Loucy (cell line): Measurements from ENCODE around the gene MYO18A.

Experiments
- H2AFZ ChIP-seq: fragments of 200-600 bp; sonication (generic); 2 replicates; pipeline ENCODE4 v1.6.0; 2016; ENCODE audit warnings: antibody characterized with exemption, mild to moderate bottlenecking, low read length, moderate library complexity
- H3F3A ChIP-seq: fragments of 200-600 bp; 2 replicates; pipeline ENCODE4 v1.6.0; 2016; ENCODE audit warnings: antibody characterized with exemption, low read depth, mild to moderate bottlenecking
- H3K27me3 ChIP-seq: fragments of 200-600 bp; sonication (generic); 2 replicates; pipeline ENCODE4 v1.6.1; 2014; ENCODE audit warnings: low read length, mild to moderate bottlenecking; ENCODE audit not compliant: insufficient read depth, poor library complexity, severe bottlenecking
- H3K36me3 ChIP-seq: fragments of 200-600 bp; sonication (generic); 2 replicates; pipeline ENCODE4 v1.6.1; 2016; ENCODE audit warnings: low read length; ENCODE audit not compliant: insufficient read depth
- H3K4me1 ChIP-seq: fragments of 200-600 bp; sonication (generic); 2 replicates; pipeline ENCODE4 v1.5.1; 2014; ENCODE audit warnings: low read length, mild to moderate bottlenecking; ENCODE audit not compliant: insufficient read depth, poor library complexity, severe bottlenecking
- H3K4me2 ChIP-seq: fragments of 200-600 bp; sonication (generic); 2 replicates; pipeline ENCODE4 v1.6.0; 2014; ENCODE audit warnings: antibody characterized with exemption, low read length, low read depth, mild to moderate bottlenecking; ENCODE audit not compliant: poor library complexity, severe bottlenecking
- H3K4me3 ChIP-seq: fragments of 200-600 bp; sonication (generic); 2 replicates; pipeline ENCODE4 v1.5.1; 2014; ENCODE audit warnings: low read length, mild to moderate bottlenecking, mixed read lengths; ENCODE audit not compliant: poor library complexity, severe bottlenecking
- H3K79me2 ChIP-seq: fragments of 200-600 bp; sonication (generic); 2 replicates; pipeline ENCODE4 v1.6.1; 2014; ENCODE audit warnings: low read length; ENCODE audit not compliant: insufficient read depth
- H3K9ac ChIP-seq: fragments of 200-600 bp; sonication (generic); 2 replicates; pipeline ENCODE4 v1.6.0; 2014; ENCODE audit warnings: mild to moderate bottlenecking, low read depth, low read length, moderate library complexity; ENCODE audit not compliant: poor library complexity, severe bottlenecking
- H3K9me2 ChIP-seq: fragments of 200-600 bp; sonication (generic); replicated peaks from 2 replicates; pipeline ENCODE4 v1.6.1; 2016; ENCODE audit warnings: low read depth, low read length, mixed read lengths
- H3K9me3 ChIP-seq: fragments of 200-600 bp; sonication (generic); 2 replicates; pipeline ENCODE4 v1.6.1; 2014; ENCODE audit warnings: mild to moderate bottlenecking, antibody characterized with exemption, low read length, low read depth; ENCODE audit not compliant: insufficient read depth
- H4K20me1 ChIP-seq: fragments of 200-600 bp; sonication (generic); 2 replicates; pipeline ENCODE4 v1.6.0; 2014; ENCODE audit warnings: antibody characterized with exemption, low read length, mild to moderate bottlenecking; ENCODE audit not compliant: insufficient read depth, poor library complexity, severe bottlenecking
- EZH2phosphoT487 ChIP-seq: fragments of 200-600 bp; IDR thresholded peaks from 2 replicates; pipeline ENCODE4 v1.6.1; 2018; ENCODE audit warnings: antibody characterized with exemption, mild to moderate bottlenecking, moderate library complexity, borderline replicate concordance
- TF ChIP-seq, protein P1 (sequence below): fragments of 200-600 bp; sonication (generic); conservative IDR thresholded peaks from 2 replicates; pipeline ENCODE4 v1.5.1; 2014; ENCODE audit warnings: mild to moderate bottlenecking, antibody characterized with exemption, low read length

MYO18A gene

GRCh38 chr17:29119265-29119664 is 60.9 kb downstream of the MYO18A start:
- no peak overlapping the region for H3K9ac ChIP-seq
- peaks cover 27% of the 10 kb centered on the region for H3K79me2 ChIP-seq
- H3K27me3 ChIP-seq, result no peaks in the 10 kb centered on the region
- no peak overlapping the region for H3K4me3 ChIP-seq
- H3K36me3 ChIP-seq, result peaks cover 87% of the 10 kb centered on the region; the same call in 1 of the 2 replicates
- no peaks in the 10 kb centered on the region for H3K9me3 ChIP-seq
- TF ChIP-seq, protein P1, sequence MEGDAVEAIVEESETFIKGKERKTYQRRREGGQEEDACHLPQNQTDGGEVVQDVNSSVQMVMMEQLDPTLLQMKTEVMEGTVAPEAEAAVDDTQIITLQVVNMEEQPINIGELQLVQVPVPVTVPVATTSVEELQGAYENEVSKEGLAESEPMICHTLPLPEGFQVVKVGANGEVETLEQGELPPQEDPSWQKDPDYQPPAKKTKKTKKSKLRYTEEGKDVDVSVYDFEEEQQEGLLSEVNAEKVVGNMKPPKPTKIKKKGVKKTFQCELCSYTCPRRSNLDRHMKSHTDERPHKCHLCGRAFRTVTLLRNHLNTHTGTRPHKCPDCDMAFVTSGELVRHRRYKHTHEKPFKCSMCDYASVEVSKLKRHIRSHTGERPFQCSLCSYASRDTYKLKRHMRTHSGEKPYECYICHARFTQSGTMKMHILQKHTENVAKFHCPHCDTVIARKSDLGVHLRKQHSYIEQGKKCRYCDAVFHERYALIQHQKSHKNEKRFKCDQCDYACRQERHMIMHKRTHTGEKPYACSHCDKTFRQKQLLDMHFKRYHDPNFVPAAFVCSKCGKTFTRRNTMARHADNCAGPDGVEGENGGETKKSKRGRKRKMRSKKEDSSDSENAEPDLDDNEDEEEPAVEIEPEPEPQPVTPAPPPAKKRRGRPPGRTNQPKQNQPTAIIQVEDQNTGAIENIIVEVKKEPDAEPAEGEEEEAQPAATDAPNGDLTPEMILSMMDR, result no peak
- no peaks in the 10 kb centered on the region for H3K4me1 ChIP-seq
- H4K20me1 ChIP-seq, result peaks cover 66% of the 10 kb centered on the region
- no peaks in the 10 kb centered on the region for H3K9me2 ChIP-seq
- no peak overlapping the region for H3K4me2 ChIP-seq
- H2AFZ ChIP-seq, result no peak overlapping the region
- 0 out of 2 replicates have a peak, but pooled peaks cover 4% of the 10 kb centered on the region for H3F3A ChIP-seq

- peaks cover 5% of the 10 kb centered on the region; the same call in 1 of the 2 replicates for H3K79me2 ChIP-seq
- no peak for TF ChIP-seq EZH2phosphoT487
- TF ChIP-seq, protein P1, result peak; percentile 91
These were observed 63.1 kb downstream of the MYO18A start for GRCh38 chr17:29116804-29117753.

GRCh38 chr17:29115961-29116803 is 64.0 kb downstream of the MYO18A start:
- Histone ChIP-seq H3F3A (0 out of 2 replicates have a peak, but pooled peaks cover 4% of the 10 kb centered on the region), H3K4me1 (no peaks in the 10 kb centered on the region), H3K4me3 (no peak overlapping the region), H3K27me3 (no peaks in the 10 kb centered on the region), H3K9ac (no peak overlapping the region), H3K36me3 (peaks cover 94% of the 10 kb centered on the region; the same call in 1 of the 2 replicates), H2AFZ (no peak overlapping the region), H3K9me3 (no peaks in the 10 kb centered on the region), H3K79me2 (no peaks in the 10 kb centered on the region; the same call in 1 of the 2 replicates), H3K4me2 (no peak overlapping the region), H4K20me1 (peaks cover 47% of the 10 kb centered on the region), H3K9me2 (no peaks in the 10 kb centered on the region)
- TF ChIP-seq EZH2phosphoT487, result no peak
- TF ChIP-seq, protein P1, result peak; percentile 74

More at GRCh38 chr17:29116804-29117753, 63.1 kb downstream of the MYO18A start:
- peaks cover 47% of the 10 kb centered on the region for H4K20me1 ChIP-seq
- H3K9me2 ChIP-seq, result no peaks in the 10 kb centered on the region
- no peak overlapping the region for H3K9ac ChIP-seq
- no peaks in the 10 kb centered on the region for H3K27me3 ChIP-seq
- no peak overlapping the region for H2AFZ ChIP-seq
- H3F3A ChIP-seq, result 0 out of 2 replicates have a peak, but pooled peaks cover 4% of the 10 kb centered on the region
- H3K4me2 ChIP-seq, result no peak overlapping the region
- H3K4me3 ChIP-seq, result no peak overlapping the region
- no peaks in the 10 kb centered on the region for H3K9me3 ChIP-seq
- peaks cover 94% of the 10 kb centered on the region; the same call in 1 of the 2 replicates for H3K36me3 ChIP-seq
- no peaks in the 10 kb centered on the region for H3K4me1 ChIP-seq
